RCC 7860 (cell line): ENCODE measurements around the gene MACF1.
A peak's percentile ranks its signal among the peaks of the same experiment; 100 is the strongest.
"Not testable (repeated sequence)": the region's sequence is repeated elsewhere in the genome, so short reads cannot be mapped to it uniquely, and the experiment has no call there.

Experiments used
- DNase-seq: peaks from one replicate; pipeline ENCODE4 v3.0.0-alpha.2; 2015; ENCODE audit warnings: low spot score
- FAIRE-seq: peaks from 2 replicates; lab custom pipeline; 2012; peaks lifted over from hg19 to GRCh38; lab: Jason Lieb, UNC

Gene MACF1

GRCh38 chr1:39501666-39502065 is 297.2 kb downstream of the MACF1 start:
- DNase-seq (no peak), FAIRE-seq (no peak)

DNA sequence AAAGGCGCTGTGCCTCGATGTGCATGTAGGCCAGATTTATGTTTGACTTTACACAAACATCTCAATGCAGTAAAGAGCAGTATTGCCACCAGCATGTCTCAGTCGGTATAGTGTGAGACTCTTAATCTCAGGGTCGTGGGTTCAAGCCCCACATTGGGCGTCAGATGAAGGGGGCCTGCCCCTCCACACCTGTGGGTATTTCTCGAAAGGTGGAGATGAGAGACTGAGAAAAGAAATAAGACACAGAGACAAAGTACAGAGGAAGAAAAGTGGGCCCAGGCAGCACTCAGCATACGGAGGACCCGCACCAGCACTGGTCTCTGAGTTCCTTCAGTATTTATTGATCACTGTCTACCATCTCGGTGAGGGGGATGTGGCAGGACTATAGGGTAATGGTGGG is 299.9 kb downstream of the MACF1 start:
- not testable (repeated sequence) for FAIRE-seq

GRCh38 chr1:39505289-39505688 is 300.8 kb downstream of the MACF1 start:
- no peak for FAIRE-seq
- DNase-seq: no peak

More for the DNA sequence above, 299.9 kb downstream of the MACF1 start:
- not testable (repeated sequence) for DNase-seq

DNA sequence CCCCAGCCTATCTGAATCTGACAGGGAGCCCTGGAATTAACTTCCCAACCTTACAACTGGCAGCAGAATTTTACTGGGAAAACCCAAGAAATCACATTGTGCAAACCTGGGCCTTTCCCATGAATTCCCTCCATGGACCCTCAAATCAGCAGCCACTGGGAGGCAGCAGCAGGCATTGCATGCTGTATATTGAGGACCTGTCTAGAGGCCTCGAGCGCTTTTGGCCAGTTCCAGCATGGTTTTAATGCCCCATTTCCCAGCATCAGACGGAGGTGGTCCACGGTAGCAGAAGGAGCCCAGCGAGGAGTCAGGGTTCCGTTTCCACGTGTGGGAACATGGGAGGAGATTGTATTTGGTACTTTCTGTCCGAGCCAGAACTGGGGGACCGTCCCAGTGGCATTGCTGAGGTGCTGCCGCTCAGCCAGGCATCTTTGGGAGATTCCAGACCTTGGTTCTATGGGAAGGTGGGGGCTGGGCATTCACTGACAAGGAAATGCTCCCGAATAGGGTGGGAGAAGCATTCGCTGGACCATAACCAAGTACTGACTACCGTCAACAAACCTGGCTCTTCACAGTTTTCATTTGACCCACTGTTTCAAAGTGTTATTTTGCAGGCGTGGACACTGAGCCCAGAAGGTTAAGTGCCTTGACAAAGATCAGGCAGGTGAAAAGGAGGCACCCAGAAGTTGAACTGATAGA is 302.9 kb downstream of the MACF1 start:
- FAIRE-seq: no peak
- no peak for DNase-seq

DNA sequence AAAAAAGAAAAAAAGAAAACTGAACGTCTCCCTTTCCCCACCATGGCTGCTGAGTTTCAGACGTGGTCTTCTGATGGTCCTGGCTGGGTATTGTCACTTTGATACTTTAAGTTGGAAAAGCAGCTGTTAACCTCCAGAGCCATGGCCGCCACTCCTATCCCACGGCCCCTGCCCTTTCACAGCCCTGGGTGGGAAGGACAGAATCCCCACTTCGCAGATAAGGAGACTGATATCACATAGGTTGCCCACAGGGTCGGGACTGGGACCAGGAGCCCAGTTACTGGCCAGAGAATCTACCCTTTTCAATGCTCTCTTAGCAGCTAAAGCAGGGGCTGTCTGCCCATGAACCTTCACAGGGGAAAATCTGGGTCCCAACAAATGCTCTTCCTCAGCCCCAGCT is 303.8 kb downstream of the MACF1 start:
- no peak for FAIRE-seq
- no peak for DNase-seq

DNA sequence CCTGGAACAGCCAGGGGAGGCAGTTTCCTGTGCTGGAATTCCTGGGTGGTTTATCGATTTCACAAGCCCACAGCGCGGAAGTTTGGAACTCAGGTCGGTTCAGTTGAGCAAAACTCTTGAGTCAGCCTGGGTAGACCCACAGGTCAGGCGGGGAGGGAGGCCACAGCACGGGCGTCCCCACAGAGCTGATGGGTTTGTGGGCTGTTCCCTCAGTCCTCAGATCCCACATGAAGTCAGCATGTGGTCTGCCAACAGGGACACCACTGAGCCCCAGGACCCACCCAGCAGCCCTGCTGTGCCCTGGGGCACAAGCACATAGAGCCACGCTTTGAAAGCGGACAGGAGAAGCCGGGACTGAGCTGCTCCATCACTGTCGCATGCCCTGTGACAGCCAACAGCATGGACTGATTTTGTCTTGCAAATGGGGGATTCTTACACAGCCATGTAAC is 304.4 kb downstream of the MACF1 start:
- DNase-seq: peak; percentile 49

DNA sequence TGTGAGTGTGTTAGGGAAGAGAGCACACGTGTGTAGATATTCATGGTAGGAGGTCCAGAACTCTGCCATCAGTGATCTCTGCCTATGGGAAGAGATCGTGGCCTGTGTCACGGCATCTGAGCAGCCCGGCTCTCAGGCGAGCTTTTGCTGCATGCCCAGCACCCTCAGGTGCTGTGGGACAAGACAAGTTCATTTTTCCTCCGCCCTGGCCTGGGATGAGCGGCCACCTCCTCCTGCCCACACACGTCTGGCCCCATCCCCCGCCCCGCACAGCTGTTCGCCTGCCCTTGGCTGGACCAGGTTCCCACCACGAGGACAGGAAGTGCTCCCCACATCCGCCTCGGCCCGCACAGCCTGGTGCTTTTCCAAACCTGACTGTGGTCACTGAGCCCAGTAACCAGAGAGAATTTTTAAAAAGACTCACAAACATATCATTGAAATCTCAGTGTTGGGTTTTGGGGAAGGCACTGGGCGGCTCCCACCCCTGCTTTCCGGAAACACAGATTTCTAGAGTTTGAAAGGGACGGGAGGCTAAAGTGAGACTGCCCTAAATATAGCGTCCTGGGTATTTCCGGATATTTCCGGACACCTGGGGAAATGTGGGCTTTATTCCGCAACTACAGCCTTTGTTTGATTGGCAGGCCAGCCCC is 305.0 kb downstream of the MACF1 start:
- DNase-seq (peak; percentile 31), FAIRE-seq (no peak)

More for the DNA sequence above, 304.4 kb downstream of the MACF1 start:
- FAIRE-seq: no peak

GRCh38 chr1:39510570-39511186 is 306.2 kb downstream of the MACF1 start:
- not testable (repeated sequence) for FAIRE-seq, DNase-seq

DNA sequence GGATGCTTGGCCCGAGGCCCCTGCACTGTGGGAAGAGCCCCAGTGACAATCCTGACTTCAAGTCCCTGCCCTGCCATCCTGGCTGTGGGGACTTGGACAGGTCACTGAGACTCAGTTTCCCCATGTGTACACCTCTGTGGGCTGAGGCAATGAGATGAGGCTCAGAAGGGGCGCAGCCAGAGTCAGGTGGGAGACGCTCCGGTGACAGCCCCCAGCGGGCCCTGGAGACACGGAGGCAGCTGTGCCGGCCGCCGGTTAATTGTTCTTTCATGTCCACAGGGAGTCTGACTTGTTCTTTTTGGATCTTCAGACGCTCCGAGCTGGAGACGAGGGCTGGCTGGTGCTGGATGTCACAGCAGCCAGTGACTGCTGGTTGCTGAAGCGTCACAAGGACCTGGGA is 307.0 kb downstream of the MACF1 start:
- not testable (repeated sequence) for DNase-seq, FAIRE-seq

DNA sequence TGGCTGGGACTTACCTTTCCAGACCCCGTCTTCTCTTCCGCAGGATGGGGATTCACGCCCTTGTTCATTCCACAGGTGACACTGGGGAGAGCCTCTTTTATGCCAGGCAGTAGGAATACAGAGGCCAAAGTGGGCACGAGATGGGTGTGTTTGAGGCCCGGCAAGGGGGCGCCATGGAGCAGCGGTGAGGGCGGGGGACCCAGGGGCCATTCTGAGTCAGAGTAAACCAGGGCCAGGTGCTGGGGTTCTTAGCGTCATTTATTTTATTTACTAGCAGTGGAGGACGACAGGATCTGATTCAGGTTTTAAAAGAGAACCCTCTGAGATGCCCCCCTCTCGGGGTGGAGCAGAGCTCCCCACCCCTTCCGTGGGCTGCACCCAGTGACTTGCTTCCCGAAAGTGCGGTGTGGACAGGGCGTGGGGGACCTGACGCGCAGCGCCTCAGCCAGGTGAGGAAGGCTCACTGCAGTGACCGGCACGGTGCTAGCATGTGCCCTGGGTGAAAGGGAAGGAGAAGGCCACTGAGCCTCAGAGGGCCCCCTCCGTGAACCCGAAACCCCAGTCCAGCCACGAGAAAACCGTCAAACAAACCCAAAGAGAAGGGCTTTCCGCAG is 307.8 kb downstream of the MACF1 start:
- not testable (repeated sequence) for DNase-seq, FAIRE-seq

DNA sequence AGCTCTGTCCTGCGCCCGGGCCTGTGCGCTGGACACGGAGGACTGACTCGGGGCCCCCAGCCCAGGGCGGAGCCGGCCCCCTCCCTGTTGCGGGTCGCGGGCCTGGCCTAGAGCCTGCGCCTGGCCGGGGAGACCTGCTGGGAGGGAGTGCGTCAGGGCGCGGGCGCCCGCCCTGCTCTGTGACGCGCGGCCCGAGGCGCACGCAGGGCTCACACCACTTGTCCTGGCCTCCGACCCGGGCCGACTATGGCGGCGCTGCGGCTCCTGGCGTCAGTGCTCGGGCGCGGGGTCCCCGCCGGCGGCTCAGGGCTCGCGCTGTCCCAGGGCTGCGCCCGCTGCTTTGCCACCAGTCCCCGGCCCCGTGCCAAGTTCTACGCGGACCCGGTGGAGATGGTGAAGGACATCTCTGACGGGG is 310.2 kb downstream of the MACF1 start:
- not testable (repeated sequence) for FAIRE-seq, DNase-seq

- FAIRE-seq, DNase-seq: not testable (repeated sequence)
These were observed 310.9 kb downstream of the MACF1 start for GRCh38 chr1:39515131-39516086.

DNA sequence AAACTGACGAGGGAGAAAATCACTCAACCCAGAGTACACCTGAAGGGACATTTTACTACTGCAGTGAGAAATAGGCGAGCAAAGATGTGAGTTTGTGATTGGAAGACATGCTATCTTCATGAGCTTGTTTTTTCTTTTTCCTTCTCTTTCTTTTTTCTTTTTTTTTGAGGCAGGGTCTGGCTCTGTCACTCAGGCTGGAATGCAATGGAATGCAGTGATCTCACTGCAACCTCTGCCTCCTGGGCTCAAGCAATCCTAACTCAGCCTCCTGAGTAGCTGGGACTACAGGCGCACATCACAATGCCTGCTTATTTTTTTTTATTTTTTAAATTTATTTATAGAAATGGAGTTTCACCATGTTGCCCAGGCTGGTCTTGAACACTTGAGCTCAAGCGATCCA is 312.3 kb downstream of the MACF1 start:
- DNase-seq, FAIRE-seq: not testable (repeated sequence)

DNA sequence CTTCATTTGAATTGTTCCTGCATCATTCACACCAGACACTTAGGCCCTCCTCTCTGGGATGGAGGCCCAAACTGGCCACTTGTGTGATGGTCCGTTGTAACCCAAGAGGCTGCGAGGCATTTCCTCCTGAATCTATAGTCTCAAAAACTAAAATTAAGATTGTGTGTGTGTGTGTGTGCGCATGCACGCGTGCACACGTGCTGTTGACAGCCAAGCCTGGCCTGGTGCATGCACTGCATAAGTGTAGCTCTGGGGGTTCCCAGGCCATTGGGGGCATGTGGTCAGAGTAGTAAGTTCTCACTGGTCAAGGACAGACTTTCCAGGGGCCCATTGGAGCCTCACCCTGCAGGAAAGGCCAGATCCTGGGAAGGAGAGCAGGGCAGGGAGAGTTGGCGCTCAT is 313.4 kb downstream of the MACF1 start:
- FAIRE-seq, DNase-seq: not testable (repeated sequence)

DNA sequence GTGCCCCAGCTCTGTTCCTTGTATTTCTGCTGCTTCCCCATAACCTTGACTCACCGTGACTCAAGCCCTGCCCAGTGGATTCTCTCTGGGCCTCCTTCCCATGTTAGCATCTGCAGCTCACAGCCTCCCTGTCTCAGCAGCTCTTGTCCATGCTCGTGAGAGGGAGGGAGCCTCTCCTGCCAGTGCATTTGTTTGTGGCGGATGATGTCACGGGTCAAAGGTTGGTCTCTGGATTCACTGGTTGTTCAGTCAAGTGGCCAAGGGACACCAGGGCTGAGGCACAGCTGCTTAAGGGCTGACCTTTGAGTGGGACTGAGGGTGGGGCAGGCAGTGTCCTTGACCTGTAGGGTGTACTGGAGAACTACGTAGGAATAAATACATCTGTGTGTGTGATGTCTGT is 314.9 kb downstream of the MACF1 start:
- not testable (repeated sequence) for FAIRE-seq, DNase-seq

GRCh38 chr1:39522221-39522620 is 317.7 kb downstream of the MACF1 start:
- not testable (repeated sequence) for DNase-seq, FAIRE-seq

GRCh38 chr1:39522661-39523567 is 318.4 kb downstream of the MACF1 start:
- DNase-seq: no peak
- FAIRE-seq: no peak

DNA sequence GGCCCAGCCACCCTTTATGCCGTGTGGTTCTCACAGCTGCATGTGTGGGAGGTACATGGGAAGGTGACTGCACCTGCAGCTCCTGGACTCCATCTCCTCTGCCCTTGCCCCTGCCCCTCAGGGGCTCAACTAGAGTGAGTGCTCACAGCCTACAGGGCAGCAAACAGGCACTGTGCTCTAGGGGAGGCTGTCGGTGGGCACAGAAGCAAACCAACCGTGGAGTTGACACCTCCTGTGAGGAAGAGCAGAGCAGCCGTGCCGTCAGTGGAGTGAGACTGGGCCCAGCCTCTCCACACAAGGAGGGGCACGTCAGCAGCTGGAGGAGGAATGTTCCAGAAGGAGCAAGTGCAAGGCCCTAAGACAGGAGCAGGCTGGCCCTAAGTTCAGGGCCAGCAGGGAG is 319.7 kb downstream of the MACF1 start:
- DNase-seq (no peak), FAIRE-seq (no peak)
